ENCODE measurements around the gene OVCA2.

DNA sequence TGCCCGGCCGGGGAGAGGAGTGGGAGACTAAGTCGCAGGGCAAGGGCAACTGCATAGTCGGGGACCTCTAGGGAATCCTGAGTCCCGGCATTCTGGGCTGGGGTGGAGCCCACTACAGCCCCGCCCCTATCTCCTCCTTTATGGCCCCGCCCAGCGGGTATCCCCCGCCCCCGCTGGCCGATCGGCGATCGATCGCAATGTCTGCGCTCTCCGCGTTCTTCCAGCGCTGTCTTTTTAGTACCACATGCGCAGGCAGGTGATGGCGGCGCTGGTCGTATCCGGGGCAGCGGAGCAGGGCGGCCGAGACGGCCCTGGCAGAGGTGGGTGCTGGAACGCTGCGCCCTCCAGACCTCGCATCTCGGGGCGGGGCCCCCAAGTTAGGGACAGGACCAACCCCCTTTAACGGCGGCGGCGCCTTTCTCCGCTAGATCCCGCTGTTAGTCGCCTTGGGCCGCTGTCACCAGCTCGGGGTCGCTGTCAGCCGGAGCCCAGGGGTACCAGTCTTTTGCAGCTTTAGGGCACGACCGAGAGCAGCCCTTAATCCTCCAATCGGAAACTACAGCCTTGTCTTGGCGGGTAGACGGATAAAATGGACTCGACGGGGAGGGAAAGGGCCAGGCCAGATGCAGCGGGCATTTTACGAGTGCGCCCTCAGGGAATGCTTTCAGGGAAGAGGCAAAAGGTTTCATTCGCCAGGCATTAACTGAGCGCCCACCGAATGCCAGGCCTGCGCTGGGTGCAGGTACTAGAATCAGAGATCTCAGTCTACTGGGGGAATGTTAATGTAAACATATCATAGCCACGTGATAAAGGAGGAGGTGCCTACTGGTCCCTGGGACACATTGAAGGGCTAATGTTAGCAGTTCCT, 11.7 kb upstream of the OVCA2 start, which contains the start of gene DPH1:
- TF ChIP-seq EZH2 (IDR thresholded peaks at IDR 0.05) (no peak), POLR2AphosphoS5 (IDR thresholded peaks at IDR 0.05; ENCODE audit: borderline replicate concordance, low read depth, low read length) (peak; percentile 70; the same call in 1 of the 2 replicates), FOXP2 (optimal IDR thresholded peaks at IDR 0.05; ENCODE audit: control extremely low read depth, extremely low read length, insufficient read depth) (no peak)
